CD14-positive monocyte (primary cell): ENCODE data around the gene PPP1R13B. TPM values are rescaled to one million over a fixed set of nuclear protein-coding genes. Genes with fewer than 3 reads are reported as not detected.

Source experiments
- DNase-seq, 3 donors: peaks; one replicate each; pipeline ENCODE4 v3.0.0-alpha.2; 2011 to 2022
- H2AFZ ChIP-seq: 2 replicates; pipeline ENCODE4 v1.6.0; 2012; ENCODE audit warnings: mild to moderate bottlenecking, low read depth, low read length, inconsistent platforms; ENCODE audit not compliant: insufficient read depth, poor library complexity, severe bottlenecking
- H3K27ac ChIP-seq, 2 donors: 1 replicate in 1 of 2; 2 replicates in 1 of 2; pipeline ENCODE4 v1.5.1; 2012 to 2013; ENCODE audit warnings: low read length in 2 of 2, control low read depth in 1 of 2, inconsistent platforms in 1 of 2, low read depth in 1 of 2, mild to moderate bottlenecking in 1 of 2
- H3K27me3 ChIP-seq, 2 donors: one replicate each; pipeline versions ENCODE4 v1.6.0 to v1.6.1; 2011 to 2013; ENCODE audit warnings: low read length in 2 of 2; ENCODE audit not compliant: control insufficient read depth in 2 of 2, insufficient read depth in 2 of 2
- H3K36me3 ChIP-seq, 2 donors: replicated peaks in 1 of 2; 1 replicate in 1 of 2; 2 replicates in 1 of 2; pipeline versions ENCODE4 v1.5.1 to v1.6.1; 2012 to 2013; ENCODE audit warnings: low read length in 2 of 2, control low read depth in 1 of 2, inconsistent platforms in 1 of 2, mild to moderate bottlenecking in 1 of 2; ENCODE audit not compliant: insufficient read depth in 2 of 2, control insufficient read depth in 1 of 2
- H3K4me1 ChIP-seq, 2 donors: 1 replicate in 1 of 2; 2 replicates in 1 of 2; pipeline versions ENCODE4 v1.5.1 to v1.6.1; 2012 to 2013; ENCODE audit warnings: low read length in 2 of 2, control low read depth in 1 of 2, inconsistent platforms in 1 of 2, mild to moderate bottlenecking in 1 of 2, moderate library complexity in 1 of 2; ENCODE audit not compliant: insufficient read depth in 2 of 2, control insufficient read depth in 1 of 2
- H3K4me2 ChIP-seq: replicated peaks from 2 replicates; pipeline ENCODE3; 2012; ENCODE audit warnings: low read length, moderate library complexity, mild to moderate bottlenecking; ENCODE audit not compliant: poor library complexity, severe bottlenecking; ENCODE audit errors: extremely low read depth
- H3K4me3 ChIP-seq, 3 experiments: fragments of 200-600 bp in 1 of 3; sonication (generic) in 1 of 3; replicated peaks in 1 of 3; 1 replicate in 2 of 3; 2 replicates in 1 of 3; pipeline ENCODE4 v1.5.1; 2011 to 2013; ENCODE audit warnings: low read length in 3 of 3, mild to moderate bottlenecking in 3 of 3, control low read depth in 2 of 3, low read depth in 2 of 3, inconsistent platforms in 1 of 3, moderate library complexity in 1 of 3
- H3K79me2 ChIP-seq: 2 replicates; pipeline ENCODE4 v1.6.0; 2012; ENCODE audit warnings: mild to moderate bottlenecking, control low read depth, inconsistent platforms, low read length, moderate library complexity; ENCODE audit not compliant: insufficient read depth
- H3K9ac ChIP-seq: 2 replicates; pipeline ENCODE4 v1.6.0; 2017; ENCODE audit warnings: low read length, mild to moderate bottlenecking; ENCODE audit not compliant: insufficient read depth, poor library complexity, severe bottlenecking
- H3K9me3 ChIP-seq, 2 donors: replicated peaks in 1 of 2; 1 replicate in 1 of 2; 2 replicates in 1 of 2; pipeline versions ENCODE4 v1.5.1 to v1.6.1; 2012 to 2013; ENCODE audit warnings: low read length in 2 of 2, control low read depth in 1 of 2; ENCODE audit not compliant: control insufficient read depth in 1 of 2, insufficient read depth in 1 of 2
- H4K20me1 ChIP-seq: 2 replicates; pipeline ENCODE4 v1.6.0; 2012; ENCODE audit warnings: mild to moderate bottlenecking, low read length, control low read depth, moderate library complexity; ENCODE audit not compliant: insufficient read depth
- H3K27ac Mint-ChIP-seq, 7 donors: one replicate each; pipeline ENCODE4 v1.8.0; 2020; ENCODE audit warnings: mild to moderate bottlenecking in 7 of 7, mixed read lengths in 7 of 7, moderate library complexity in 6 of 7, inconsistent platforms in 2 of 7
- H3K27me3 Mint-ChIP-seq, 3 donors: one replicate each; pipeline ENCODE4 v1.8.0; 2021 to 2022; ENCODE audit warnings: low read depth in 3 of 3, mild to moderate bottlenecking in 3 of 3, mixed read lengths in 3 of 3, moderate library complexity in 3 of 3, inconsistent platforms in 1 of 3
- H3K36me3 Mint-ChIP-seq, 2 donors: one replicate each; pipeline ENCODE4 v1.8.0; 2020; ENCODE audit warnings: mixed read lengths in 2 of 2, inconsistent platforms in 1 of 2, mild to moderate bottlenecking in 1 of 2
- H3K4me1 Mint-ChIP-seq: one replicate; pipeline ENCODE4 v1.8.0; 2020; ENCODE audit warnings: mild to moderate bottlenecking, mixed read lengths
- H3K4me3 Mint-ChIP-seq, 2 donors: one replicate each; pipeline ENCODE4 v1.8.0; 2020; ENCODE audit warnings: mild to moderate bottlenecking in 2 of 2, mixed read lengths in 2 of 2, moderate library complexity in 1 of 2
- H3K9me3 Mint-ChIP-seq, 7 donors: one replicate each; pipeline ENCODE4 v1.8.0; 2020 to 2022; ENCODE audit warnings: mixed read lengths in 7 of 7, mild to moderate bottlenecking in 6 of 7, moderate library complexity in 6 of 7, inconsistent platforms in 2 of 7
- CTCF ChIP-seq: fragments of 200-600 bp; IDR thresholded peaks from one replicate; pipeline ENCODE4 v1.8.0; 2022; ENCODE audit warnings: antibody characterized with exemption, mild to moderate bottlenecking
- WGBS: methylation state at CpG from one replicate; pipeline ENCODE4 v1.1.5; 2013; ENCODE audit warnings: missing lambda C conversion rate; ENCODE audit not compliant: insufficient coverage; 5-methylcytosine and 5-hydroxymethylcytosine counted together
- intact Hi-C, 2 donors: fragments of 100-400 bp; cut with micrococcal nuclease; formaldehyde crosslinking; loops; one replicate each; pipeline versions ENCODE4 v1.15.0 to v1.15.1; 2023
- polyA plus RNA-seq, 3 donors: library from polyadenylated mRNA; depleted of rRNA in 1 of 3; unstranded in 2 of 3; stranded (reverse) in 1 of 3; fragments of 300-500 nt in 2 of 3; fragments of >200 nt in 1 of 3; fragmentation: Illumina TruSeq in 2 of 3; gene quantifications; 1 replicate in 2 of 3; 2 replicates in 1 of 3; pipeline ENCODE4 v1.2.3, GENCODE V29; 2012 to 2021

PPP1R13B gene
- polyA plus RNA-seq, 3 donors: 0.48 to 1.1 (median 0.99) TPM

GRCh38 chr14:103728141-103728540 is 119.2 kb downstream of the PPP1R13B start:
- H2AFZ ChIP-seq: no peak overlapping the region
- H3K9me3 Mint-ChIP-seq: no peaks in the 10 kb centered on the region
- H4K20me1 ChIP-seq: peaks cover 10% of the 10 kb centered on the region
- no peak for DNase-seq
- intact Hi-C loops: no loop called here
- no peak overlapping the region for H3K4me3 ChIP-seq
- no peak overlapping the region for H3K27ac ChIP-seq
- TF ChIP-seq CTCF: no peak
- no peak overlapping the region for H3K9ac ChIP-seq
- no peak overlapping the region for H3K4me3 Mint-ChIP-seq
- H3K36me3 ChIP-seq: peaks cover 44 to 57% of the 10 kb centered on the region in 2 donors
- no peaks in the 10 kb centered on the region for H3K79me2 ChIP-seq
- no peak overlapping the region for H3K4me2 ChIP-seq
- H3K36me3 Mint-ChIP-seq: peaks cover 23 to 56% of the 10 kb centered on the region in 2 donors
- H3K27me3 ChIP-seq: no peaks in the 10 kb centered on the region
- no peaks in the 10 kb centered on the region for H3K4me1 ChIP-seq
- no peaks in the 10 kb centered on the region for H3K9me3 ChIP-seq
- peaks cover 0 to 2% (median 2%) of the 10 kb centered on the region in 3 donors for H3K27me3 Mint-ChIP-seq
- no peak overlapping the region for H3K27ac Mint-ChIP-seq
- H3K4me1 Mint-ChIP-seq: no peaks in the 10 kb centered on the region
- 94% methylated on average over 10 of the region's 19 CpGs for WGBS

GRCh38 chr14:103727313-103727980 is 119.9 kb downstream of the PPP1R13B start:
- 94% methylated on average over 44 of the region's 53 CpGs for WGBS

More at GRCh38 chr14:103727313-103727980, 119.9 kb downstream of the PPP1R13B start:
- peaks cover 19 to 50% of the 10 kb centered on the region in 2 donors for H3K36me3 Mint-ChIP-seq
- H3K9me3 Mint-ChIP-seq: no peaks in the 10 kb centered on the region
- Histone ChIP-seq H3K4me1 (no peaks in the 10 kb centered on the region), H2AFZ (no peak overlapping the region), H3K9me3 (no peaks in the 10 kb centered on the region), H3K4me3 (no peak overlapping the region), H3K27ac (no peak overlapping the region), H3K36me3 (peaks cover 44 to 51% of the 10 kb centered on the region in 2 donors), H3K27me3 (no peaks in the 10 kb centered on the region), H4K20me1 (peaks cover 10% of the 10 kb centered on the region), H3K4me2 (no peak overlapping the region), H3K79me2 (no peaks in the 10 kb centered on the region), H3K9ac (no peak overlapping the region)
- DNase-seq: no peak
- no peaks in the 10 kb centered on the region for H3K4me1 Mint-ChIP-seq
- H3K27me3 Mint-ChIP-seq: peaks cover 0 to 2% (median 2%) of the 10 kb centered on the region in 3 donors
- TF ChIP-seq CTCF: no peak
- intact Hi-C loops: no loop called here
- H3K4me3 Mint-ChIP-seq: no peak overlapping the region
- no peak overlapping the region for H3K27ac Mint-ChIP-seq
